ENCODE measurements around the gene FBXW8. TPM values are rescaled to one million over a fixed set of nuclear protein-coding genes. Genes with fewer than 3 reads are reported as not detected.

The FBXW8 gene
- total RNA-seq, 1 experiment from 2014 or later, result 15.6 TPM

- ATAC-seq (no peak), DNase-seq (ENCODE audit: low spot score) (no peak)
- H3K27me3 Mint-ChIP-seq (ENCODE audit: low read depth), result peaks cover 45% of the 10 kb centered on the region
- POLR2A ChIA-PET, result no interaction called here
- H3K4me3 Mint-ChIP-seq, result no peak overlapping the region
- H3K9me3 Mint-ChIP-seq, result peaks cover 6% of the 10 kb centered on the region
- no peak overlapping the region for H3K27ac Mint-ChIP-seq
- H3K4me1 Mint-ChIP-seq, result peaks cover 19% of the 10 kb centered on the region
- TF ChIP-seq GTF2I (CRISPR knock-in tag; conservative IDR thresholded peaks at IDR 0.05), result no peak
- no peak for TF ChIP-seq USF1 (CRISPR knock-in tag; IDR thresholded peaks at IDR 0.05)
- no peak for TF ChIP-seq MAX (CRISPR knock-in tag; IDR thresholded peaks at IDR 0.05)
- peaks cover 5% of the 10 kb centered on the region; the same call in 1 of the 2 replicates for H3K36me3 Mint-ChIP-seq
- CTCF ChIA-PET, result interaction anchor here (1.0 to 5.5 kb wide), 3 partner anchors 11 to 171 kb away, joined by 3 to 57 read pairs (median 4); no protein-coding TSS in a partner anchor
Measured at GRCh38 chr12:116874324-116874995, 36.3 kb upstream of the FBXW8 start.

GRCh38 chr12:116876151-116876869 lies 34.4 kb upstream of the FBXW8 start:
- Mint-ChIP-seq H3K4me1 (peaks cover 29% of the 10 kb centered on the region), H3K27me3 (ENCODE audit: low read depth) (peaks cover 59% of the 10 kb centered on the region), H3K36me3 (peaks cover 5% of the 10 kb centered on the region; the same call in 1 of the 2 replicates), H3K9me3 (peaks cover 6% of the 10 kb centered on the region), H3K4me3 (peak overlapping the region; percentile 64), H3K27ac (no peak overlapping the region)
- CTCF ChIA-PET, result interaction anchor here (0.6 to 5.5 kb wide), 5 partner anchors 13 to 275 kb away, joined by 3 to 57 read pairs (median 3); no protein-coding TSS in a partner anchor
- ATAC-seq (peak; percentile 21), DNase-seq (ENCODE audit: low spot score) (peak; percentile 50)
- TF ChIP-seq IRF2 (CRISPR knock-in tag; IDR thresholded peaks at IDR 0.05; ENCODE audit: borderline replicate concordance, low read depth) (no peak), MYBL2 (CRISPR knock-in tag; IDR thresholded peaks at IDR 0.05) (no peak), ZNF423 (CRISPR knock-in tag; IDR thresholded peaks at IDR 0.05) (0 out of 2 replicates have a peak, but pooled peaks have one; percentile 38), NR1H2 (CRISPR knock-in tag; IDR thresholded peaks at IDR 0.05) (no peak), MAX (CRISPR knock-in tag; IDR thresholded peaks at IDR 0.05) (0 out of 2 replicates have a peak, but pooled peaks have one; percentile 21)
- POLR2A ChIA-PET, result interaction anchor here (0.6 to 1.1 kb wide), 2 partner anchors 9 to 50 kb away, joined by 3 to 4 read pairs; no protein-coding TSS in a partner anchor

- Mint-ChIP-seq H3K4me1 (peaks cover 37% of the 10 kb centered on the region), H3K27me3 (ENCODE audit: low read depth) (peaks cover 84% of the 10 kb centered on the region), H3K36me3 (peaks cover 5% of the 10 kb centered on the region; the same call in 1 of the 2 replicates), H3K9me3 (peaks cover 6% of the 10 kb centered on the region), H3K27ac (no peak overlapping the region), H3K4me3 (peak overlapping the region; percentile 94)
- ChIA-PET POLR2A (no interaction called here), CTCF (interaction anchor here (4.5 kb wide), 1 partner anchor 16 kb away, joined by 43 read pairs; no protein-coding TSS in a partner anchor)
- DNase-seq (ENCODE audit: low spot score), result peak; percentile 49
- ATAC-seq, result peak; percentile 20
- TF ChIP-seq NR1H2 (CRISPR knock-in tag; IDR thresholded peaks at IDR 0.05), result no peak
- 0 out of 2 replicates have a peak, but pooled peaks have one; percentile 33 for TF ChIP-seq TP53 (CRISPR knock-in tag; IDR thresholded peaks at IDR 0.05)
Measured at GRCh38 chr12:116878567-116879508, 31.9 kb upstream of the FBXW8 start.

- peaks cover 2% of the 10 kb centered on the region; the same call in 1 of the 2 replicates for H3K36me3 Mint-ChIP-seq
- peaks cover 90% of the 10 kb centered on the region for H3K27me3 Mint-ChIP-seq (ENCODE audit: low read depth)
- POLR2A ChIA-PET, result no interaction called here
- peaks cover 2% of the 10 kb centered on the region for H3K9me3 Mint-ChIP-seq
- peak overlapping the region; percentile 94 for H3K4me3 Mint-ChIP-seq
- ATAC-seq (no peak), DNase-seq (ENCODE audit: low spot score) (no peak)
- H3K27ac Mint-ChIP-seq, result no peak overlapping the region
- CTCF ChIA-PET, result interaction anchor here (1.4 to 4.5 kb wide), 3 partner anchors 16 to 176 kb away, joined by 3 to 46 read pairs (median 43); no protein-coding TSS in a partner anchor
- peaks cover 37% of the 10 kb centered on the region for H3K4me1 Mint-ChIP-seq
- no peak for TF ChIP-seq NR1H2 (CRISPR knock-in tag; IDR thresholded peaks at IDR 0.05)
- TF ChIP-seq ZNF423 (CRISPR knock-in tag; IDR thresholded peaks at IDR 0.05), result no peak
Measured at GRCh38 chr12:116879509-116880212, 31.1 kb upstream of the FBXW8 start.

All from WTC11 (cell line).